CD8-positive, alpha-beta memory T cell (primary cell): Measurements from ENCODE around the gene UBALD1. TPM values are rescaled to one million over a fixed set of nuclear protein-coding genes. Genes with fewer than 3 reads are reported as not detected.
A peak's percentile ranks its signal among the peaks of the same experiment; 100 is the strongest.

ENCODE experiments used
- CTCF ChIA-PET: fragments of 350-600 bp; sonication (Branson Sonifier 250); formaldehyde crosslinking; loops from one replicate; lab custom pipeline; 2021; ENCODE audit warnings: antibody characterized with exemption; lab: Charles Lee
- POLR2A ChIA-PET: fragments of 350-600 bp; sonication (Branson Sonifier 250); formaldehyde crosslinking; loops from one replicate; lab custom pipeline; 2021; ENCODE audit warnings: antibody characterized with exemption; lab: Charles Lee
- DNase-seq, 5 donors: peaks; one replicate each; pipeline versions ENCODE4 v3.0.0 to v3.0.0-alpha.2; 2020 to 2022; ENCODE audit warnings: mixed read lengths in 1 of 5
- H3K27ac ChIP-seq: one replicate; pipeline ENCODE4 v1.7.0; 2013; ENCODE audit warnings: low read depth, mild to moderate bottlenecking, low read length, moderate library complexity
- H3K27me3 ChIP-seq: 2 replicates; pipeline ENCODE4 v1.7.0; 2013; ENCODE audit warnings: low read length, mild to moderate bottlenecking; ENCODE audit not compliant: insufficient read depth, poor library complexity, severe bottlenecking
- H3K36me3 ChIP-seq: 2 replicates; pipeline ENCODE4 v1.7.0; 2013; ENCODE audit warnings: mild to moderate bottlenecking, low read length, moderate library complexity; ENCODE audit not compliant: insufficient read depth
- H3K4me1 ChIP-seq: 2 replicates; pipeline ENCODE4 v1.7.0; 2013; ENCODE audit warnings: mild to moderate bottlenecking, low read length, moderate library complexity; ENCODE audit not compliant: insufficient read depth
- H3K4me3 ChIP-seq: 2 replicates; pipeline ENCODE4 v1.7.0; 2013; ENCODE audit warnings: mild to moderate bottlenecking, low read length
- H3K9me3 ChIP-seq: 2 replicates; pipeline ENCODE4 v1.7.0; 2013; ENCODE audit warnings: mild to moderate bottlenecking, low read length
- H3K27ac Mint-ChIP-seq, 8 donors: one replicate each; pipeline ENCODE4 v1.8.0; 2020 to 2021; ENCODE audit warnings: mixed read lengths in 8 of 8, mild to moderate bottlenecking in 6 of 8, inconsistent platforms in 3 of 8, moderate library complexity in 3 of 8
- H3K27me3 Mint-ChIP-seq, 2 donors: one replicate each; pipeline ENCODE4 v1.8.0; 2020 to 2021; ENCODE audit warnings: mixed read lengths in 2 of 2, mild to moderate bottlenecking in 1 of 2, moderate library complexity in 1 of 2
- H3K36me3 Mint-ChIP-seq, 3 donors: one replicate each; pipeline ENCODE4 v1.8.0; 2020 to 2021; ENCODE audit warnings: mixed read lengths in 3 of 3, inconsistent platforms in 1 of 3, mild to moderate bottlenecking in 1 of 3
- H3K4me1 Mint-ChIP-seq, 3 donors: one replicate each; pipeline ENCODE4 v1.8.0; 2020 to 2021; ENCODE audit warnings: mixed read lengths in 3 of 3, inconsistent platforms in 1 of 3, mild to moderate bottlenecking in 1 of 3
- H3K4me3 Mint-ChIP-seq, 7 donors: one replicate each; pipeline ENCODE4 v1.8.0; 2020 to 2021; ENCODE audit warnings: mixed read lengths in 7 of 7, mild to moderate bottlenecking in 6 of 7, moderate library complexity in 4 of 7, inconsistent platforms in 2 of 7
- H3K9me3 Mint-ChIP-seq, 5 donors: one replicate each; pipeline ENCODE4 v1.8.0; 2020 to 2022; ENCODE audit warnings: mixed read lengths in 5 of 5, mild to moderate bottlenecking in 3 of 5, moderate library complexity in 2 of 5, inconsistent platforms in 1 of 5
- polyA plus RNA-seq: library from polyadenylated mRNA; unstranded; fragments of 300-500 nt; fragmentation: Illumina TruSeq; gene quantifications from one replicate; pipeline ENCODE4 v1.2.3, GENCODE V29; 2021
- total RNA-seq, 2 experiments: library from RNA; stranded (reverse); gene quantifications; one replicate each; pipeline ENCODE4 v1.2.3, GENCODE V29; 2021

UBALD1 gene
- total and polyA plus RNA-seq, 3 experiments from 2014 or later = 4.9 to 22.3 (median 18.7) TPM

DNA sequence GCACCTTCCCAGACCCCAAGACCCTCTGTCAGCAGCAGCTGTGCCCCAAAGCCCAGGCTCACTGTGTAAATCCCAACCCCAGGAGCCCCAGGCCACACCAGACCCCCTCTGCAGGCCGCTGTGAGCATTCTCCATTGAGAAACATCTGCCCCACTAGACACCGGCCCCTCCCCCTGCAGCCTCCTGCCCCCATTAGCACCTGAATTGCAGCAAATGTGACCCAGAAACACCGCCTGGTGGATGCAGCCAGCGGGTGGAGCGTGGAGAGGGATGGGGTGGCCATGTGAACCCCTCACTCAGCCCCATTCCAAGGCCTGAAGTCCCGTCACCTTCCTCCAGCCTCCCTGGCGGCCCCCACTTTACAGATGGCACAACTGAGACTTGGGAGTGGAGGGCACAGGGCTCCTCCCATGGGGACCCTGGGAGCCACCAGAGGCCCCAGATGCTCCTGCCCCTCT is 2.2 kb downstream of the UBALD1 start:
- no peaks in the 10 kb centered on the region for H3K27me3 ChIP-seq
- ChIA-PET POLR2A (no interaction called here), CTCF (interaction anchor here (0.9 kb wide), 1 partner anchor 27 kb away, joined by 3 read pairs; no protein-coding TSS in a partner anchor)
- no peaks in the 10 kb centered on the region for H3K36me3 ChIP-seq
- no peak overlapping the region for H3K4me3 ChIP-seq
- peaks cover 20 to 42% (median 27%) of the 10 kb centered on the region in 3 donors for H3K4me1 Mint-ChIP-seq
- no peaks in the 10 kb centered on the region for H3K9me3 Mint-ChIP-seq
- peak overlapping the region in 2 of 8 donors; percentile 52 to 74 for H3K27ac Mint-ChIP-seq
- peaks cover 0 to 21% (median 0%) of the 10 kb centered on the region in 3 donors for H3K36me3 Mint-ChIP-seq
- H3K27me3 Mint-ChIP-seq = no peaks in the 10 kb centered on the region
- peak overlapping the region in 6 of 7 donors; percentile 32 to 80 (median 43) for H3K4me3 Mint-ChIP-seq
- no peak for DNase-seq
- no peaks in the 10 kb centered on the region for H3K9me3 ChIP-seq
- H3K27ac ChIP-seq = no peak overlapping the region
- H3K4me1 ChIP-seq = peaks cover 34% of the 10 kb centered on the region

- H3K4me1 ChIP-seq = peaks cover 27% of the 10 kb centered on the region
- no peak for DNase-seq
- H3K36me3 ChIP-seq = no peaks in the 10 kb centered on the region
- CTCF ChIA-PET = interaction anchor here (1.6 kb wide), 1 partner anchor 13 kb away, joined by 5 read pairs; the partner anchor contains the start of gene MGRN1
- no peaks in the 10 kb centered on the region for H3K9me3 ChIP-seq
- Mint-ChIP-seq H3K9me3 (no peaks in the 10 kb centered on the region), H3K27ac (peak overlapping the region in 1 of 8 donors; percentile 43), H3K36me3 (peaks cover 0 to 24% (median 0%) of the 10 kb centered on the region in 3 donors), H3K4me1 (peaks cover 16 to 36% (median 22%) of the 10 kb centered on the region in 3 donors), H3K4me3 (peak overlapping the region in 2 of 7 donors; percentile 21 to 50), H3K27me3 (no peaks in the 10 kb centered on the region)
- no peak overlapping the region for H3K27ac ChIP-seq
- H3K4me3 ChIP-seq = no peak overlapping the region
- POLR2A ChIA-PET = interaction anchor here (0.5 kb wide), 1 partner anchor 210 kb away, joined by 3 read pairs; no protein-coding TSS in a partner anchor
- H3K27me3 ChIP-seq = no peaks in the 10 kb centered on the region
Observed at GRCh38 chr16:4611337-4612021, 3.2 kb downstream of the UBALD1 start.

DNA sequence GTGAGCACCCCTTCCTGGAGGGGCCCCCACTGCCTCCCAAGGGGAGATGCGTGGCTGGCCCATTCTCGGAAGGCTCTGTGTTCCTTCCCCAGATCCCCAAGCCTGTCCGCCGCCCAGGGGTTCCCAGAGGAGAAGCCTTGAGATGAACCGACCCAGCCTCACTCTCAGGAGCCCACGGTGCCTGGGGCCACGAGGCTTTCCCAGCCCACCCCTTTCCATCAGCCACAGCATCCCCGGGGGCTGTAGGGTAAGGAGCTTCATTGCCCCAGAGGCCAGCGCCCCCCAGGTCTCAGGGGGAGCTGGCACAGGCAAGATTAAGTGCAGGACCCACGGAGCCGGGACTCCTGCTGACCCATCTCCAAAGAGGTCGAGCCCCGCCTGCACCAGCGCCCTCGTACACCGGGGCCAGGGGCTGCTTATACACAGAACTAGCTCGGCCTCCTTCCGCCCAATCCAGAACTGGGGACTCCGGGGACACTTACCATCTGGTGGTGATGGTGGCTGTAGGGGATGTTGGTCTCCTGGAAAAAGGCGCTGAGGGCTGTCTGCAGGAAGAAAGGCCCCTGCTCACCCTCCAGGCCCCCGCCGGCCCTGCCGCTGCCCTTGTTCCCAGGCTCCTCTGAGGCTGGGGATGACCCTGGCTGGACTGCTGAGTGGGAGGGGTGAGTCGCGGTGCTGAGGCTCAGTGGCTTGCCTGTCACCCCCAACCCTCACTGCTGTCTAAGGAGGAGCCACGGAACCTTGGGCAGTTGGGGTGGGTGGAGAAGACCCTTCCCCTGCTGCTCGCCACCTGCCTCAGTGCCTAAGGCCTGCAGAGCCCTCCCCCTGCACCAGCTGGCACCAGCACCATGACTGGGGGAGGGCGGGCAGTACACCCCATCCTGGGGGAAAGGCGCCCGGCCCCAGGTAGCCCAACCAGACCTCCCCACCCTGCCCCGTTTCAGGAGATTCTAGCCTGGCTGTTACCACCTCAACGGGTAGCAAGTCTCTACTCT is 4.4 kb downstream of the UBALD1 start:
- no peaks in the 10 kb centered on the region for H3K27me3 Mint-ChIP-seq
- ChIA-PET POLR2A (no interaction called here), CTCF (interaction anchor here (1.6 kb wide), 1 partner anchor 14 kb away, joined by 5 read pairs; the partner anchor contains the start of gene MGRN1)
- peak overlapping the region in 1 of 7 donors; percentile 63 for H3K4me3 Mint-ChIP-seq
- peaks cover 0 to 22% (median 2%) of the 10 kb centered on the region in 3 donors for H3K36me3 Mint-ChIP-seq
- no peaks in the 10 kb centered on the region for H3K27me3 ChIP-seq
- no peak for DNase-seq
- H3K9me3 ChIP-seq = no peaks in the 10 kb centered on the region
- H3K4me1 Mint-ChIP-seq = peaks cover 5 to 25% (median 13%) of the 10 kb centered on the region in 3 donors
- no peaks in the 10 kb centered on the region for H3K9me3 Mint-ChIP-seq
- H3K36me3 ChIP-seq = no peaks in the 10 kb centered on the region
- H3K4me3 ChIP-seq = no peak overlapping the region
- H3K4me1 ChIP-seq = peaks cover 20% of the 10 kb centered on the region
- H3K27ac Mint-ChIP-seq = peak overlapping the region in 1 of 8 donors; percentile 92
- no peak overlapping the region for H3K27ac ChIP-seq

GRCh38 chr16:4609200-4610010 is 5.3 kb downstream of the UBALD1 start:
- Mint-ChIP-seq H3K27me3 (no peaks in the 10 kb centered on the region), H3K9me3 (no peaks in the 10 kb centered on the region)
- POLR2A ChIA-PET = no interaction called here

GRCh38 chr16:4608704-4608980 is 6.0 kb downstream of the UBALD1 start:
- Histone ChIP-seq H3K4me1 (peaks cover 13% of the 10 kb centered on the region), H3K36me3 (no peaks in the 10 kb centered on the region), H3K9me3 (no peaks in the 10 kb centered on the region), H3K4me3 (no peak overlapping the region), H3K27ac (no peak overlapping the region), H3K27me3 (no peaks in the 10 kb centered on the region)
- Mint-ChIP-seq H3K27me3 (no peaks in the 10 kb centered on the region), H3K4me1 (peaks cover 5 to 22% (median 10%) of the 10 kb centered on the region in 3 donors), H3K9me3 (no peaks in the 10 kb centered on the region), H3K36me3 (peaks cover 0 to 20% (median 2%) of the 10 kb centered on the region in 3 donors), H3K27ac (no peak overlapping the region), H3K4me3 (no peak overlapping the region)
- no peak for DNase-seq
- POLR2A ChIA-PET = no interaction called here
- CTCF ChIA-PET = no interaction called here

More at GRCh38 chr16:4609200-4610010, 5.3 kb downstream of the UBALD1 start:
- Histone ChIP-seq H3K4me3 (no peak overlapping the region), H3K27ac (no peak overlapping the region), H3K4me1 (peaks cover 16% of the 10 kb centered on the region), H3K36me3 (no peaks in the 10 kb centered on the region), H3K27me3 (no peaks in the 10 kb centered on the region), H3K9me3 (no peaks in the 10 kb centered on the region)
- no peak for DNase-seq
- Mint-ChIP-seq H3K4me3 (peak overlapping the region in 1 of 7 donors; percentile 63), H3K36me3 (peaks cover 0 to 20% (median 2%) of the 10 kb centered on the region in 3 donors), H3K4me1 (peaks cover 5 to 22% (median 12%) of the 10 kb centered on the region in 3 donors), H3K27ac (no peak overlapping the region)
- CTCF ChIA-PET = no interaction called here

DNA sequence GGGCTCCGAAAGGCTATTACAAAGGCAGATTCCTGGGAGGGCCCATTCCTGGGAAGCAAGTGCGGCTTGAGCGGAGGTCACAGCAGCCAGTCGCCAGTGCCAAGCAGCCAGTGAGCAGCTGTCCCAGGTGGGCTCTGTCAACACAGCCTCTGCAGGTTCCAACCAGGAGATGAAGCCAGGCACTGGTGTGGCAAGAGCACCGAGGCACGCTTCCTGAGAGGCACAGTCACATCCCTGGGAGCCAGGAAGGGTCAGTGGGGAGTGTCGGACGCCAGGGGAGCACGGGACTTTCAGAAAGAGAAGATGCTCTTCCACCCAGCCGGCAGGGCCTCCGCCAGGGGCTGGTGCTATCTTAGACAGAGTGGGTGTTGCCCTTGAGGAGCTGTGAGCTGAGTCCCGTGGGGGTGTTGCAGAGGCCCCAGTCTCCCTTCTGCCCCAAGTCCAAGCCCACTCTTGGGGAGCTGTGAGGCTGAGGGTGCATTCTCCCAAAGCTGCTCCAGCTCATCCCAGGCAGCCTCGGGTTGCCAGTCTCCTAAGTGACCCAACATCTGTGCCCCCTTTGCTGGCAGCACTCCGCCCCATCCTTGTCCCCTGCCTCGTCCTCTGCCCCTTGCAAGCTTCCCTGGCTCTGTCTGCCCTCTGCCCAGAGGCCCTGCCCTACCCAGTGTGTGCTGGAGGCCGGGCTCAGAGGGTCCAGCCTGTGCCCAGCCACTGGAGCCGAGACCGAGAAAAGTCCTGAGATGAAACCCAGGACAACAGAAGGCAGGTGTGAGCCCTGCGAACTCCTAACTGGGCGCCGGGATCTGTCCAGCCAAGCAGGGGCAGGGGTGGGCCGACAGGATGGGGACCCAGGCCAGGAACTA is 6.6 kb downstream of the UBALD1 start:
- peak overlapping the region in 1 of 8 donors; percentile 54 for H3K27ac Mint-ChIP-seq
- H3K4me1 Mint-ChIP-seq = peaks cover 1 to 16% (median 8%) of the 10 kb centered on the region in 3 donors
- H3K4me3 Mint-ChIP-seq = no peak overlapping the region
- Histone ChIP-seq H3K4me1 (peaks cover 7% of the 10 kb centered on the region), H3K36me3 (no peaks in the 10 kb centered on the region), H3K4me3 (no peak overlapping the region), H3K27me3 (no peaks in the 10 kb centered on the region), H3K27ac (no peak overlapping the region), H3K9me3 (no peaks in the 10 kb centered on the region)
- H3K27me3 Mint-ChIP-seq = no peaks in the 10 kb centered on the region
- peaks cover 0 to 20% (median 2%) of the 10 kb centered on the region in 3 donors for H3K36me3 Mint-ChIP-seq
- no peak for DNase-seq
- H3K9me3 Mint-ChIP-seq = no peaks in the 10 kb centered on the region
- CTCF ChIA-PET = no interaction called here
- POLR2A ChIA-PET = no interaction called here

- POLR2A ChIA-PET = no interaction called here
- no peaks in the 10 kb centered on the region for H3K9me3 Mint-ChIP-seq
- Histone ChIP-seq H3K36me3 (no peaks in the 10 kb centered on the region), H3K4me1 (no peaks in the 10 kb centered on the region), H3K27me3 (no peaks in the 10 kb centered on the region), H3K4me3 (no peak overlapping the region), H3K27ac (no peak overlapping the region), H3K9me3 (no peaks in the 10 kb centered on the region)
- CTCF ChIA-PET = interaction anchor here (0.6 to 0.8 kb wide), 2 partner anchors 21 to 105 kb away, joined by 3 to 4 read pairs; no protein-coding TSS in a partner anchor
- H3K4me1 Mint-ChIP-seq = peaks cover 0 to 6% (median under 1%) of the 10 kb centered on the region in 3 donors
- peaks cover 0 to 3% of the 10 kb centered on the region in 2 donors for H3K27me3 Mint-ChIP-seq
- no peak overlapping the region for H3K4me3 Mint-ChIP-seq
- H3K27ac Mint-ChIP-seq = no peak overlapping the region
- no peak for DNase-seq
- peaks cover 0 to 20% (median 2%) of the 10 kb centered on the region in 3 donors for H3K36me3 Mint-ChIP-seq
Observed at GRCh38 chr16:4606354-4606753, 8.3 kb downstream of the UBALD1 start.
